Erythroblast (primary cell): ENCODE measurements around the gene HUNK.

Source experiments
- GATA1 ChIP-seq: IDR thresholded peaks from 2 replicates; pipeline ENCODE4 v1.6.1; 2011; ENCODE audit warnings: low read depth, mild to moderate bottlenecking, control low read depth, low read length, moderate library complexity
- POLR2A ChIP-seq: IDR thresholded peaks from 2 replicates; pipeline ENCODE4 v1.6.1; 2011; ENCODE audit warnings: mild to moderate bottlenecking, low read length

DNA sequence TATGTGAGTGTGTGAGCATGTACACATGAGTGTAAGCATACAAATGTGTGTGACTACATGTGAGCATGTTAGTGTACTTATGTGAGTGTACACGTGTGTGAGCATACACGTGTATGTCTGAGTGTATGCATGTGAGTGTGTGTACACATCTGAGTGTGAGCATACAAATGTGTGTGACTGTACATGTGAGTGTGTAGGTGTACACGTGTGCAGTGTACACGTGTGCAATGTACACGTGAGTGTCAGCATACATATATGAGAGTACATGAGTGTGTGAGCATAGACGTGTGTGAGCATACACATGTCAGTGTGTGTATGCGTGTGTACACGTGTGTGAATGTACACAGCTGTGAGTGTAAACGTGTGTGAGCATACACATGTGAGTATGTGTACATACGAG is 170.6 kb downstream of the HUNK start:
- no peak for TF ChIP-seq POLR2A
- no peak for TF ChIP-seq GATA1
